Jurkat, Clone E6-1 (cell line): ENCODE measurements around the gene RAP1A. TPM values are rescaled to one million over a fixed set of nuclear protein-coding genes. Genes with fewer than 3 reads are reported as not detected.

Experiments used
- DNase-seq: peaks from one replicate; pipeline ENCODE4 v3.0.0-alpha.2; 2011; ENCODE audit warnings: low read depth, low spot score
- H3K4me3 ChIP-seq: 2 replicates; pipeline ENCODE4 v1.5.1; 2011; ENCODE audit warnings: mild to moderate bottlenecking, low read length, control low read depth, moderate library complexity
- polyA plus RNA-seq: library from polyadenylated mRNA; unstranded; fragments of >200 nt; gene quantifications from one replicate; pipeline ENCODE4 v1.2.1, GENCODE V29; 2012; ENCODE audit warnings: missing spikeins; ENCODE audit not compliant: insufficient read length, insufficient read depth

Gene RAP1A
- polyA plus RNA-seq = 54.3 TPM

DNA sequence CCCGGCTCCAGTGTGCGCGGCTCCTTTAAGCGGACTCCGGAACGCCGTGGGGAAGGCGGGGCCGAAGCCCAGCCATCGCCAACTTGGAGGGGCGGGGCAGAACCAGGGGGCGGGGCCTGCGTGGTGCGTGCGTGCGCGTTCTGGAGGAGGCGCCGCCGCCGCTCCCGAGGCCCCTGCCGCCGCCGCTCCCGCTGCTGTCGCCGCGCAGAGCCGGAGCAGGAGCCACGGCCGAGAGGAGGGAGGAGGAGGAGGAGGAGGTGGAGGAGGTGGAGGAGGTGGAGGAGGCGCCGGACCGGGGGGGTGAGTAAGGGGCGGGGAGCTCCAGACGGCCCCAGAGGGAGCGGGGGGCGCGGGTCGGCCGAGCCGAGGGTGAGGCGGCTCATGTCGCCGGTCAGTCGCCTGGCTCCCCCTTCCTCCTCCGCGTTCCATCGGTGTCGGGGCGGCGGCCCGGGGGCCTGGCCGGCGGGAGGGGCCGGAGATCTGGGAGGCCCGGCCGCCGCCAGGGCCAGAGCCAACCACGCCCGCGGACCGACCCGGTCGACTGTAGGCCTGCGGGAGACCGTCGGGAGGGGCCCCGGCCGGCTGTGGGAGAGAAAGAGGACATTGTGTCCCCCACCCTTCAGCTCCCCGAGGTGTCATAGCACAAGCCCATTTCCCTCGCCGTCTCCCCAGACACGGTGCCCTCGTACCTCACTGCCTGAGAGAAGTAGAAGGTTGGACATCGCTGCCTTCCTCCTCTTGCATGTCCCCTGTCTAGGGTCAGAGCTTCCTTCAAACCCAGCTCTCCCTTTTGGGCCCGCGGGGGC is at the start of gene RAP1A:
Gene RAP1A (plus strand): TSS at position 155 of the 806 bp plus-strand sequence. CDS start 71,572 bp downstream, outside the sequence.
- H3K4me3 ChIP-seq = peak within 1 kb of the TSS; percentile 86
- peak; percentile 78 for DNase-seq

DNA sequence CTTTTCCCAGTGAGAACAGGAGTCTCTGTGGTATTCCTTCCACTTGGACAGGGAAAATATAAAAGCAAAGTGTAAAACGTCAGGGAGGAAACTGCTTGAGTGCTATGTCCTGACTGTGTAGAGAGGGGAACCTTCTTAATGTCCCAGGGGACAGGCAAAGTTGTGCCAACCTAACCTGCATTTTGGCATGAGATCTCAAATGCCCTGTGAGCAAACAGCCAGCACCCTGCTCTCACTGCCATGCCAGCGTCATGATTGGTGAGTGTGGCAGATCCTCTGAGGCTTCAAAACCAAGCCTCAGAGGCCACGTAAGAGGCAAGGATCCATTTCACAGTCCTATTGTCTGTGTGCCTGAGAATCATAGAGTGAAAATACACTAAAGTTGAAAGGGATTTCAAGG is 49.7 kb upstream of the RAP1A start:
- DNase-seq = no peak
- no peak overlapping the region for H3K4me3 ChIP-seq

DNA sequence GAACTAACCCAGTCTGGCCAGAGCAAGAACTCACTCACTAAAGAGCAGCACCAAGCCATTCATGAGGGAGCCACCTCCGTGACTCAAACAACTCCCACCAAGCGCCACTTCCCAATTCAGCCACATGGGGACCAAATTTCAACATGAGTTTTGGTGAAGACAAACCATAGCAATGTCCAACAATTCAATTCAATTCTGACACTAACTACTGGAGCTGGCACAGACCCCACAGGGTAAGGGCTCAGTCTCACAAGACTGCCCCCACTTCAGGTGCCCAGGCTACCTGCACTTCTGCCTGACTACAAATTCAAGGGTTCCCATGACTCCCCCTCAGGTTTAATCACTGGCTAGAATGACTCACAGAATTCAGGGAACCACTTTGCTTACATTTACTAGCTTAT is 48.8 kb upstream of the RAP1A start:
- no peak overlapping the region for H3K4me3 ChIP-seq
- peak; percentile 39 for DNase-seq

DNA sequence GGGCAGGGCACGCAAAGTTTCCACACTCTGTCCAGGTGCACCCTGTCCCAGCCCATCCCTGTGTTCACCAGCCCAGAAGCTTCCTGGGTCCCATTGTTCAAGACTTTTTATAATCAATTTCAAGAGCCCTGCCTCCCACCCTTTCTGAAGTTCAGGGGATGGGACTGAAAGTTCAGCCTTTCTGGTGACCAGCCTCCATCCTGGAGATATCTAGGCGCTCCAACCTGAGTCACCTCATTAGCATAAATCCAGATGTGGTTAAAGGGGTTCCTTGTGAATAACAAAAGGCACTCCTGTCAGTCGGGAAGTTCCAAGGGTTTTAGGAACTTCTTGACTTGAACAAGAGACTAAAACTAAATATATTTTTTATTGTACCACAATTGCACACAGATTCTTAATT is 48.4 kb upstream of the RAP1A start:
- no peak overlapping the region for H3K4me3 ChIP-seq
- no peak for DNase-seq

DNA sequence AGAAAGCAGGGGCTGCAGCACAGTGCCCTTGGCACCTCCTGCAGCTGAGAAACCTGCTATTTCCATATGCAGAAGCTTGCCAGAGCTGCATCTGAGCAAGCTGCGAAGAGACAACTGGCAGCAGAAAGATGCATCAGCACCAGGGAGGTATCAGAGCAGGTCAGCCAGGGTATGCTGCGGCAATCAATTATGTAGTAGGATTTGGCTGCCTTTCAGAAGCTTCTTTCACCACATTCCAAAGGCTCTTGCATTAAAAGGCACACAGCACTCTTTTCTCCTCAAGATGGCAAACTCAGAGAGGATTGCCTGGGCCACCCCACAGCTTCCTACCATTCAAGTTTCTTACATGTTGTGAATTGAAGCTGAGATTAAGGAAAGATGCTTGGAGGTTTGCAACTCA is 47.6 kb upstream of the RAP1A start:
- no peak overlapping the region for H3K4me3 ChIP-seq
- DNase-seq = no peak

GRCh38 chr1:111576547-111576946 is 43.0 kb upstream of the RAP1A start:
- no peak for DNase-seq

DNA sequence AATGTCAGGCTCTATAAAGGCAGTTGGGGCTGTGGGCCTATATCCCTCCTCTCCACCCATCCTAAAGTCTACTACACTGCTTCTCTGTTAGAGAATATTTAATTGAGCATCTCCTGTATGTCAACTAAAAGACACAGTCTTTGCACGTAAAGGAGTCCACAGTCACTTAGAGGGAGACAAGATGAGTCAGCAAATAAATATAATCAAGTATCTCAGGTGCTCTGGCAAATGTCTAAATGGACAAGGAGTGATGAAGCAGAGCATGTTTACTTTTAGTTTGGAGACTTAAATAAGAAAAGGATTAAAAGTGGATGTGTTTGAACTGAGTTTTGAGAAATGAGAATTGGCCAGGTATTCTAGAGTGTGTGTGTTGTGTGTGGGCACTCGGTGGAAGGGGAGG is 41.8 kb upstream of the RAP1A start:
- H3K4me3 ChIP-seq = no peak overlapping the region
- no peak for DNase-seq

More at GRCh38 chr1:111576547-111576946, 43.0 kb upstream of the RAP1A start:
- no peak overlapping the region for H3K4me3 ChIP-seq

GRCh38 chr1:111581166-111581565 is 38.4 kb upstream of the RAP1A start:
- DNase-seq = no peak
- no peak overlapping the region for H3K4me3 ChIP-seq

- no peak for DNase-seq
- no peak overlapping the region for H3K4me3 ChIP-seq
Measured at GRCh38 chr1:111582016-111582415, 37.6 kb upstream of the RAP1A start.

DNA sequence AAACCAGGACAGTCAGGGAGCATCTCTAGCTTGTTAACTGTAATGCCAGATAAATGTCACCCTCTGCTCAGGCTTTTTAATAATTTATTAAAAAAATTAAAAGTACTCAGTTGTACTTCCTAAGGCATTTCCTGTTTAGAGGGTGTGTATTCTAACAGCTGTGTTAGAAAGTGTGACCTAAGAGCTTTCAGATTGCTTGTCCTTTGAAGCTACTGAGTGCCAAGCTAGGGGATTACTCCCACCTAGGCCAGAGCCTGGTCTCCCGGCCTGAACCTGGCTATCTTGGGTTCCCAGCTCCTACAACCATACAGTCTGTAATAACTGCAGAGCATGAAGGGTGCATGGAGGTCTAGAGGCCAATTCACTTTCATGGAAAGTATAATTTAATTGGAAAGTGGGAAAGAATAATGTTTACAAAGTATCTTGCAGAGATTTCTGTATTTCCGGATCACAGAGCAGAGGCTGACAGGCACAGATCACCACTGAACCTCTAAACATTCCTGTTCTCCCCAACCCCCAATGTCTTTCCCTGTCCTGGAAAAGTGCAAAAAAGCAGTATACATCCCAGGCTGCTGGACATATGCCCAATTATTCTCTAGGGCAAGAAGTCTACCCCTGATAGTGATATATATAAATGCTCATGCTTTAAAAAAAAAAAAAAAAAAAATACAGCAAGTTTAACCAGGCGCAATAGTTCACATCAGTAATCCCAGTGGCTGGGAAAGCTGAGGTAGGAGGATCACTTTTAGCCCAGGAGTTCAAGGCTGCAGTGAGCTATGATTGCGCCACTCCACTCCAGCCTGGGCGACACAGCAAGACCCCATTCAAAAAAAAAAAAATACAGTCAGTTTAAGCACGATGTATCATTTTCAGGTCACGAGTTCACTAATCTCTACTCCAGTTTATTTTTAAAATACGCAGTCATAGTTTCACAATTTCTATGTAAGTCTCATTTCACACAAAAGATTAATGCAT is 36.7 kb upstream of the RAP1A start:
- H3K4me3 ChIP-seq = no peak overlapping the region
- no peak for DNase-seq

DNA sequence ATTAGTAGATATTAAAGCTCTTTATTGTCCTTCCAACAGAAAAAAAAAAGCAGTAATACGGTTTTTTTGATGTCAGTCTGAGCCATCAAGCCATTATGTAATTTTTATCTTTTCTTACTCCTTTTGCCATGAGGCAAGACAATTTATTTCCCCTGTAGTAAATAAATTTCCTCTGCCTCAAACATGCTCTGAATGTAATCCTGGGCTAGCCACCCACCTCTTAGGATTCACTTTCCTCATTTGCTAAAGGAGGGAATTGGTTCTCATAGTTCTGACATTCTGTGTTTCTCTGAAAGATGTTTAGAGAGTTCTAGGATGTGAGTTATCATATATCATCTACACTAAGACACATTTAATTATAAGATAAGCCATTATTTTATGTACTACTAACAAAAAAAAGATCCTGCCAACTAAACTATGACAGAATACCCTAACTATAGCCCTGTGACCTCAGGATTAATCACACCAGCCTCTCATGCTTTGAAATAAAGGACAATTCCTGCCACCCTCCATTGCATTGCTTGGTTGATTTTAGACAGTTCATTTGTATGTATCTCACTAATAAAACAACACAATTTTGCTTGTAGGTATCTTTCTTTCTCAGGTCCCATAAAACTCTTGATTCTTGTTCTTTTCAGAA is 34.0 kb upstream of the RAP1A start:
- DNase-seq = no peak
- no peak overlapping the region for H3K4me3 ChIP-seq

- no peak for DNase-seq
- H3K4me3 ChIP-seq = no peak overlapping the region
Measured at GRCh38 chr1:111586112-111586511, 33.5 kb upstream of the RAP1A start.

- DNase-seq = no peak
- no peak overlapping the region for H3K4me3 ChIP-seq
Measured at GRCh38 chr1:111587509-111588174, 31.9 kb upstream of the RAP1A start.

DNA sequence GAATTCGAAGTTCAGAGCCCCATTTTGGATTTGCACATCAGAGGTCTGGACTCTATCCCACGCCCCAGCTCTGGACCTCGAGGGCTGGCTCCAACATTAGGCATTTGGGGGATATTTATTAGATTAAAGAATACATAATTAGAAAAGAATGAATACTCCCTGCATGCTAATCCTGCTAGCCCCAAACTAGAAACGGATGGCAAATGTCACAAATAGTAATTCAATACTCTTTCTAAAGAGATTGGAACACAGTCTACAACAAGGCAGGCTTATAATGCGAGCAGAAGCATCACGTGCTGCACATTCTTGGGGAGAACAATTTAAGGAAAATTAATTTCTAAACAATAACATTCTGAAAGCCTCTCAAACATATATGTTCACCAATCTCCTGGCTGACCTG is 27.7 kb upstream of the RAP1A start:
- DNase-seq = no peak
- no peak overlapping the region for H3K4me3 ChIP-seq

DNA sequence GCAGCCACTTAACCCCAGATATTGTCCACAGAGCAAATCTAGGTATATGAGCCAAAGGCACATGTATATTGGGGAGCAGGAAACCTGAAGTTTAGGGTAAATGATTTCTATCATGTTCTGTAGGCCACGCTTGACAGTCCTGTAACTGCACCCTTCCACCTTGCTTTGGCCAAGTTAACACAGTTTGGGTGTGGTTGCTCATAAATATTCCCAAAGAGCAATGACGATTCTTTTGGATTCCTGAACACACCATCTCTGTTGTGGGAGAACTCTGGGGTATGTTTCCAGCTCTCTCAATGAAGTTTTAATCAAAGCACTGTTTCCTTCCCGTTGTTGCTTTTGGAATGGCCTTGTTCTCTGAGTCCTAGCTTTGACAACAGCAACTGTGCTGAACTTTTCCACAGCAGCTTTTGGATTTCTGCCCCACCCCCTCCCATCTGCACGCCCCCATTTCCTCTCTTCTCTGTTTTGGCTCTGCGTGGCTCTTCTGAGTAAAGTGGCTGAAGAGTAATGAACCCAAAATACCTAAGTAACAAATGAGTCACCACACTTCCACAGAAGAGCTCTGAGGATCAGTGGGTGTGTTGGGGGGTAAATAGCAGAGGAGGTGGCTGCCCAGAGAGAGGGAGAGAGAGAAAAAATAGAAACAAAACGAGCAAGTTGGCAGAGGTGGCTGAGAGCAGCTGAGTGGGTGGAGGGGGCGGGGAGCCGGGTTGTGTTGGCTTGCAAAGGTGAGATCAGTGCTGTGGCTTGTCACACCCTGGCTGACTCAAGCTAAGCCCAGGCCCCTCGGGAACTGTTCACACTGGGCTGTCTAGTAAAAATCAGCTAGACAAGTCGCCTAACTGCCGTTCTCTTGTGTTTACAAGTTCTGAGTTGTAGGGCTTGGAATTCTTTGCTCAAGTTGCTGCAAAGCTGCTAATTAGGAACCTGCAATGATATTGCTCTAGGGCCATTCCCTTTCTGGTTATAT is 26.9 kb upstream of the RAP1A start:
- no peak overlapping the region for H3K4me3 ChIP-seq
- peak; percentile 23 for DNase-seq

GRCh38 chr1:111593403-111594305 is 25.9 kb upstream of the RAP1A start:
- no peak for DNase-seq
- H3K4me3 ChIP-seq = no peak overlapping the region

DNA sequence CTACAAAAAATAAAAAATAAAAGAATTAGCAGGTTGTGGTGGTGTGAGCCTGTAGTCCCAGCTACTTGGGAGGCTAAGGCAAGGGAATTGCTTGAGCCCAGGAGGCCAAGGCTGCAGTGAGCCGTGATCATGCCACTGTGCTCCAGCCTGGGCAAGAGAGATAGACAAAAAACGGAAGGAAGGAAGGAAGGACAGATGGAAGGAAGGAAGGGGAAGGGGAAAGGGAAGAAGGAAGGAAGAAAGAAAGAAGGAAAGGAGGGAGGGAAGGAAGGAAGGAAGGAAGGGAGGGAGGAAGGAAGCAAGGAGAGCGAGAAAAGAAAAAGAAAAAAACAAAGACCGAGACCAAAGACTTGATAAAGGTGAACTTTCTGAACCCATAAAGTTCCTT is 25.3 kb upstream of the RAP1A start:
- no peak overlapping the region for H3K4me3 ChIP-seq
- no peak for DNase-seq
